GM21515 (cell line): ENCODE data around the gene HOXA6.

Source experiments
- ATAC-seq: cut with Tn5 transposase; IDR thresholded peaks from one replicate; pipeline ENCODE4 v1.9.1; 2021; ENCODE audit not compliant: unreplicated experiment

The HOXA6 gene

GRCh38 chr7:27124902-27125689 is 22.5 kb downstream of the HOXA6 start:
- no peak for ATAC-seq

- no peak for ATAC-seq
These were observed 23.3 kb downstream of the HOXA6 start for GRCh38 chr7:27124096-27124901.

DNA sequence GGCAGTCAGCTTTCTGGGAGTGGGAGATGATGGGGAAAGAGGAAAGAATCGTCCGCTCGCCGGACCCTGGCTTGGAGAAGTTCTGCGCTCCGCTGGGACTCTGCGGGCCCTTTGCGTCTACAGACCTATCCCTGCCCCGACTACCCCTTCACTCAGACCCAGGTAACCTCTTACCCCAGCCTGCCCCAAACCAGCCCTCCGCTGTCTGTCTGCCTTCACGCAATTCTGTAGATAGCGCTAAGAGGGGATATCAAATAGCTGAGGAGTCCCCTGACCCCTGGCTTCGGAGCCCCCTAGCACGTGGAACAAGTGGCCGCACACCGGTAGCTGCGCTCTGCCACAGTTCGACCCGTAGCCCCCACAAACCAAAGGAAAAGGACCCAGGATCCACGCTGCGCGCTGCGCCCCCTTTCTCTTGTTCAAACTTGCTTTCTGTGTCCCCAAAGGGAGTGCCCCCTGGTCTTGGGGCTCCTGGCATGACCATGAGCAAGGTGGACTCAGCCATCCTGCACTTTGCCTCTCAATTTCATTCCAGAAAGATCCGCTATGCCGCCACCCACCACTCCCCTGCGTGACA is 24.0 kb downstream of the HOXA6 start:
- no peak for ATAC-seq

DNA sequence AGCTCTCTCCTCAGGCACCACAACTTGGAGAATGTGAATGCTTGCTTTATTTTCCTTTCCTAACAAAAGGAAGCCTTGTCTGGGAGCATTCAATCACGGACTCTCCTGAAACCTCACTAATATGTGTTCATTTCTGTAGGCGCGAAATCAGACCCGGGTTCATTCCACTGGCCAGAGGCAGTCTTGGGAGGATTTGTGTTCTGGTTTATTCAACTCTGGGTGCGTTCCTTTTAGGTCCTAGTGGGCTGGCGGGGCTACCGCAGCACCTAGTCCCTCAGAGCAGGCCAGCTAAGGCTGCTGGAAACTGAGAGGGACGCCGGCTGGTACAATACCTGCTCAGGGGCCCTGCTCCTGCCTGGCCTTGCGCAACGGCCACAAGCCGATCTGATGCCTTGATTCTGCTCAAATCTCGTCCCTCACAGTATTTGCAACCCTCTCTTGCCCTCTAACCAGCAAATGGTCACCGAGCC is 24.5 kb downstream of the HOXA6 start:
- ATAC-seq, result no peak

DNA sequence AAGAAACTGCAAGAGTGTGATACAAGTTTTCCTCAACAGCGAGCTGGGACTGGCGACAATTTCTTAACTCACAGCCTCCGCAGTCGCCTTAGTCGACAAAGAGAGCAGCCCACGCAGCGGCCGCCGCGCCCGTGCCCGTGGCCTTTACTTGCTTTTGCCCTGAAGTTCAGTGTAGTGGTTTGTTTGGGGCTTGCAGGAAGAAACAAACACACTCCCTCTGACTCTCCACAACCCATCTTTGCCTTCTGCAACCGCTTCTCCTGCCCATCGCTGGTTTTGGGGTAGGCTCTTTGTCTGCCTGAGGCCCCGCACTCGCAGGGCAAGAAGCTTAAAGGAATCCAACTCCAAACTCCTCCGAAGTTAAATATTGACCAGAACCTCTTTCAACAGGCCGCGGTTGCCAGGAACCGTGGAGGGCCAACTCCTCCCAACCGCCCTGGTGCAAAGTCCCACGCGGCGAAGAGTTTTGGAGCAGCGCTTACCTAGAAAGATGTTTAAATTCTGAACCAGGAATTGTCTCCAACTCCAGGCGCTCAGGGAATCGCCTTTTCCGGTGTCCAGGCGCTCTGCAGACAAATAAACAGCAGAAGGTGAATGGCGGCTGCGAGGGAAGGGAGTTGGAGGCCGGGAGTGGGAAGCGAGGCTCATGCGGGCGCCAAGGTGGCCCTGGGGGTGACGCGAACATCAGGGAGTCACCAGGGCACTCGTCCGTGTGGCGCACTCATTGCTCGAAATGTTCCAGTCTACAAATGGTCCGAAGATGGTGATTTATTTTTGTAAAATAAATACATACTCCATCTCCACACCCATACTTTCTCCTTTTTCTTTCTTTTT is 25.3 kb downstream of the HOXA6 start:
- no peak for ATAC-seq

GRCh38 chr7:27121684-27122076 is 25.9 kb downstream of the HOXA6 start:
- ATAC-seq, result no peak

DNA sequence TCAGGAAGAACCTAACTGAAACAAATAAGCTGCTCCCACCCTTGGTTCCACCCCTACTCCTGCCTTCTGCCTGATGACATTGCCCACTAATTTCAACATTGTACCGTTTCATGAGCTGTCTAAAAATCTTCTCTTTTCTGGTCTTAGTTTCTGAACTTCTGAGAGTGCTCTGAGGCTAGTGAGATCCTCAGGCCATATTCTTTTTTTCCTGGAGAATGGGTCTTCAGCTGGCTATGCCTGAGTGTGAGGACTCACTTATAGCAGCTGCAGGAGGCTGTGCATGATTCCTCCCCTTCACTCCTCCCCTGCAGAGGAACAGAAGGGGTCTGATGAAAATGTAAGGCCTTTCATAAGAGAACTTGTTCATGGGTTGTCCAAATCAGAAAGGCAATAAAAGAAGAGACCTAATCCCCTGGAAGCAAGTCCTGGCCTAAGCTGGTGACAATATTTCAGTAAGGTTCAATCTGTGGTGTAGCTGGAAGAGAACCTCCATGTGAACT is 28.1 kb downstream of the HOXA6 start:
- ATAC-seq, result no peak

DNA sequence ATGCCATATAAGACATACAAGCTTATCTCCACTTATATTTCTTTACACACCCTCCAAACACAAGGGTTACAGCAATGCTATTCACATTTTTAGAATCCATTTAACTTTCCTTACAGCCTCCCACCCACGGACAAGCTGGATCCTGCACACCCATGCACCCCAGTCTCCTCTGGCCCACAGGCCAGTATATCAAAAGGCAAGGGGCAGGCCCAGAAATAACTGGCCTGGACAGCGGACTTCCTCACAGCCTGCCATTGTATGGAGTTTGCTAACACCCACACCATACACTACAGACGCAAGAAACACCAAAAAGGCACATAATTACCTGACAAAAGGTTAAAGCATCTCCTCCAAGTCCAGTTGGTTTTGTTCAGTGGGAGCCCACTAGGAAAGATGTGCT is 29.0 kb downstream of the HOXA6 start:
- no peak for ATAC-seq

- no peak for ATAC-seq
These were observed 29.6 kb downstream of the HOXA6 start for GRCh38 chr7:27117887-27118491.

GRCh38 chr7:27116962-27117886 is 30.4 kb downstream of the HOXA6 start:
- ATAC-seq, result no peak

- ATAC-seq, result no peak
These were observed 31.3 kb downstream of the HOXA6 start for GRCh38 chr7:27116031-27116961.

- ATAC-seq, result no peak
These were observed 32.1 kb downstream of the HOXA6 start for GRCh38 chr7:27115221-27116026.

GRCh38 chr7:27114881-27115220 is 32.7 kb downstream of the HOXA6 start:
- no peak for ATAC-seq

GRCh38 chr7:27113991-27114769 is 33.4 kb downstream of the HOXA6 start:
- no peak for ATAC-seq

GRCh38 chr7:27112955-27113949 is 34.3 kb downstream of the HOXA6 start:
- ATAC-seq, result no peak

GRCh38 chr7:27112361-27112760 is 35.2 kb downstream of the HOXA6 start:
- no peak for ATAC-seq
